Activated CD4-positive, CD25-positive, alpha-beta regulatory T cell treated with anti-CD3 and anti-CD28 coated beads, Interleukin-2, amount 50 U/mL, for 24 hours (primary cell): ENCODE measurements around the gene SLC52A3.

Experiments used
- ATAC-seq, 2 donors: fragments of 150-1000 bp; cut with Tn5 transposase; one replicate each; pipeline ENCODE4 v1.10.0; 2021; ENCODE audit warnings: mild to moderate bottlenecking in 1 of 2, moderate library complexity in 1 of 2

Gene SLC52A3

DNA sequence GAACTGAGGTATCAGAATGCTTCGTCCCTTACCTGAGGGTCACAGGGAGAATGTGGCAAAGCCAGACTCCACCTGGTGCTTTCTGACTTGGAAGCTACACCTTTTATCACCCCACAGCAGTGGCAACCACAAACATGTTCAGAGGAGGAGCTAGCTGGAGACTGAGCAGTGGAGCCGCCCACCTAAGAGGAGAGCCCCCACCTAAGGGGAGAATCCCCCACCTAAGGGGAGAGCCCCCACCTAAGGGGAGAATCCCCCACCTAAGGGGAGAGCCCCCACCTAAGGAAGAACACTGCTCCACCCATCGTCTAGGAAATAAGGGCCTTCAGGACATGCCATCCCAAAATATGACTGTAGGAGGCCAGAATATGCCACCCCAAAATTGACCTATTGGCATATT lies 4.0 kb downstream of the SLC52A3 start:
- ATAC-seq = no peak

DNA sequence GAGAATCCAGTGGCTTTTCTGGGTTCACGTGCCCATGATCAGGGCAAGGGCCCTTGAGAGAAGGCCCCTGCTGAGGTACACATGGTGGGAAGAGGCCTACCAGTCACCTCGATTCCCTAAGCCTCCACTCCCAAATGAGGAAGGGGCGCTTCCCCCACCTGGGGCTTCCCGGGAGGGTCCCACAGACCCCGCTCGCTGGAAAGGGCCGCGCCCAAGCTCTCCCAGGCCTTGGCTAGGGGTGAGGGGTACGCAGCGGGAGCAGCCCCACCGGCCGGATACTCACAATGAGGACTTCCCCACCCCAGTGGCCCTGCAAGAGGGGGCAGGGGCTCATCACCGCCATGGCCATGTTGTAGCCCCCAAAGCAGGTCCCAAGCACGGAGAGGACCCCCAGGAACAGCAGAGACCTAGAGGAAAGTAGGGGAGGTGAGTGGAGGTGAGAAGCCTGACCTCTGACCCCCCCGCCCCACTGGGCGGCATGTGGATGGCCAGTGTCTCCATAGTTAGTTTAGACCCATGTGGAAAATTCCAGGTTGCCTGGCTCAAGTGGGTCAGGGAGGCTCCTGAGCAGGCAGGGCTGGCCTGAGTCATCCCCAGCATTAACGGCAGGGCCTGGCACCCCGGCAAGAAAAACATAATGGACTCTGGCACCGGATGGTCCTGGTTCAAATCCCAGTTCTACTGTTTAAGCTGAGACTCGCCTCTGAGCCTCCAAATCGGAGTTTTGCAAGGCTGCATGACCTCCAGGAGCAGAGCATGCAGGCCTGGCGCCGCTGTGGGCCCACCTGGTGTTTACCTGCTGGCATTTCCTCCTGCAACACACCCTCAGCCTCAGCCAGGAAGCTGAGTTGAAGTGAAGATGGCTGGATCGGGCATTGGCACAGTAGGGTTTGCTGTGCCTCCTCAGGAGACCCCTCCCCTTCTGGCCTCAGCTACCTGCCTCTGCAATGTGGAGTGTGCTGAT lies 6.6 kb downstream of the SLC52A3 start:
- ATAC-seq = no peak

- no peak for ATAC-seq
Observed at GRCh38 chr20:760751-761417, 7.4 kb downstream of the SLC52A3 start.

DNA sequence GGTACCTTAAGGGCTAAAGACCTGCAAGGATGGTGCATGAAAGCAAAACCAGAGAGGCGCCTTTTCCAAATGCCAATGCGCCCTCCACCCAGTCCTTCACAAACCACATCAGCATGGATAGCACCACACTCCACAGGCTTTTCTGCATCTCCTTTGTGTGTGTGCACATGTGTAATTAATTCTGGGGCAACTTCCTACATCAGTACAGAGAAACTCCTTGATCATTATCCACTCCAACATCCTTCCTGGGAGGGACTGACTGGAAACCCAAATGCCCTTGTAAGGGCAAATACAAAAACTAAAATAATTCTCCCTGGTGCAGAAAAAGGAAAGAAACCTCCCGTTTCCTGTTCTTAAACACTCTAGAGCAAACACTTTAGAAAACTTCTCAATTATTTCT lies 10.8 kb downstream of the SLC52A3 start:
- no peak for ATAC-seq

DNA sequence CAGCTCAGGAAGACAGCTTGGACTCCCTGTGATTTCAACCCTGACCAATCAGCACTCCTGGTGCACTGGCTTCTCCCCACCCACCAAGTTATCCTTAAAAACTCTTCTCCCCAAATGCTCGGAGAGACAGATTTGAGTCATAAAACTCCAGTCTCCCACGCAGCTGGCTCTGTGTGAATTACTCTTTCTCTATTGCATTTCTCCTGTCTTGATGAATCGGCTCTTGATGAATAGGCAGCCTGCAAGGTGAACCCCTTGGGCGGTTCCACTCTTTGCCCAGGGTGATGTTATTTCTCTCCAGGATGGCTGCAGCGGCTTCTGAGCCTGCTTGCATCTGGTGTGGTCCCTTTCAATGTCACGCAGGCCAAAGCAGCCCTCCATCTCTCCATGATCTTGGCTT lies 12.4 kb downstream of the SLC52A3 start:
- no peak for ATAC-seq

GRCh38 chr20:754904-755303 lies 13.4 kb downstream of the SLC52A3 start:
- ATAC-seq = no peak

DNA sequence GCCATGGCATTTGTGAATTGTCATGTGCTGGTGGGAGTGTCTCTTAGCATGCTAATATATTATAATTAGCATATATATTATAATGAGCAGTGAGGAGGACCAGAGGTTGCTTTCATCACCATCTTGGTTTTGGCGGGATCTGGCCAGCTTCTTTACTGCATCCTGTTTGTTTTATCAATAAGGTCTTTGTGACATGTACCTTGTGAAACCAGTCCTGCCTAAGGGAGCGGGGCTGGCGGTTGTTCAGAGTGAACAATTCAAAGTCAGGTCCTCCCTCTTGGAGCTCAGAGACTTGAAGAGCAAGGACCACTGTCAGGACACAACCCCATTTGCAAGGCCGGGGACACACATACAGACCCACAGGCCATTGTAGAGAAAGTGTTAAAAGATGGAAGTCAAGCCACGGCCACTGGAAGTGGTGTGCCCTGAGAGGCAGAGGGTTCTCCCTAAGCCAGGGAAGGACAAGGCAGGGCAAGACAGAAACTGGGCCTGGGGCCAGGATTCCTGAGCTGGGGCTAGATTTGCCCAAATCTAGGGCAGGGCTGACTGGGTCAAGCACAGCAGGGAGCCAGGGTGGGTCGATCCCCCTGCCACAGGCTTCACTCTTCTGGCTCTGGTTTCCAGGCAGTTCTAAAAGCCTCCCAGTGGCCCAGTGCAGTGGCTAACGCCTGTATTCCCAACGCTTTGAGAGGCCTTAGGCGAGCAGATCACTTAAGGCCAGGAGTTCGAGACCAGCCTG lies 14.2 kb downstream of the SLC52A3 start:
- no peak for ATAC-seq

GRCh38 chr20:753136-753535 lies 15.2 kb downstream of the SLC52A3 start:
- ATAC-seq = no peak

- no peak for ATAC-seq
Observed at GRCh38 chr20:752291-752690, 16.0 kb downstream of the SLC52A3 start.

GRCh38 chr20:751761-752160 lies 16.5 kb downstream of the SLC52A3 start:
- ATAC-seq = no peak

DNA sequence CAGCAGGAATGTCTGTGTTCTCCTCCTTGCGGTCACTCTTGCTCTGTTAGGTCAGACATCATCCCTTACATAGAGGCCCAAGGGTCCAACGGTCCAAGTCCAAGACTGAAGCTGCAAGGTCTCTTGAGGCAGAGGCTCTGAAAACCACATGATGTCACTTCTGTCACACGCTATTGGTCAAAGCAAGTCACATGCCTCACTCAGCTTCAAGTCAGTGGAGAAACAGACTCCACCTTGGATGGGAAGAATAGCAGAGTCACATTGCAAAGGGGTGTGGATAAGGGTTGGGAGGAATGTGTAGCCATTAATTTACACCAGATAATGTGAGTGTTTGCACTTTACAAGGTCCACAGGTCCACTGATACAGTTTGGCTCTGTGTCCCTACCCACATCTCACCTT lies 17.5 kb downstream of the SLC52A3 start:
- ATAC-seq = no peak

GRCh38 chr20:745683-746301 lies 22.5 kb downstream of the SLC52A3 start:
- no peak for ATAC-seq

GRCh38 chr20:742156-742555 lies 26.1 kb downstream of the SLC52A3 start:
- ATAC-seq = no peak

DNA sequence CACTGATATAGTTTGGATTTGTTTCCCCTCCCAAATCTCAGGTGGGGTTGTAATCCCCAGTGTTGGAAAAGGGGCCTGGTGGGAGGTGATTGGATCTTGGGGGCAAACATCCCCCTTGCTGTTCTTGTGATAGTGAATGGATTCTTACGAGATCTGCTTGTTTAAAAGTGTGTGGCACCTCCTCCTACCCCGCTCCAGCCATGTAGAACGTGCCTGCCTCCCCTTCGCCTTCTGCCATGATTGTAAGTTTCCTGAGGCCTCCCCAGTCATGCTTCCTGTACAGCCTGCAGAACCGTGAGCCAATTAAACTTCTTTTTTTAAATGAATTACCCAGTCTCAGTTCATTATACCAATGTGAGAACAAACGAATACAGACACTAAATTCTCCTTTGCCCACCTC lies 26.7 kb downstream of the SLC52A3 start:
- ATAC-seq = no peak

DNA sequence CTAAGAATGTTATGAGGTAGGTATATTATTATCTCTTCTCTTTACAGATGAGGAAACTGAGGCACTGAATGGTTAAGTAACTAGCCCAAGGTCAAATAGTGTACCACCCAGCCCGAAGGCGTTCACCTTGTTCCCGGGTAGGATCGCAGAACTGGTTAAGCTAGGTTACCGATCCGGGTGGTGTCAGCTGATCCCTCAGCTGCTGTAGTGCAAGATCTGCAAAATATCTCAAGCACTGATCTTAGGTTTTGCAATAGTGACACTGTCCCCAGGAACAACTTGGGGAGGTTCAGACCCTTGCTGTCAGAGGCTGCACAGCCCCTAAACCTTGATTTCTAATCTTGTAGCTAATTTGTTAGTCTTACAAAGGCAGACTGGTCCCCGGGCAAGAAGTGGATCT lies 28.1 kb downstream of the SLC52A3 start:
- no peak for ATAC-seq

- ATAC-seq = no peak
Observed at GRCh38 chr20:739736-740135, 28.6 kb downstream of the SLC52A3 start.

DNA sequence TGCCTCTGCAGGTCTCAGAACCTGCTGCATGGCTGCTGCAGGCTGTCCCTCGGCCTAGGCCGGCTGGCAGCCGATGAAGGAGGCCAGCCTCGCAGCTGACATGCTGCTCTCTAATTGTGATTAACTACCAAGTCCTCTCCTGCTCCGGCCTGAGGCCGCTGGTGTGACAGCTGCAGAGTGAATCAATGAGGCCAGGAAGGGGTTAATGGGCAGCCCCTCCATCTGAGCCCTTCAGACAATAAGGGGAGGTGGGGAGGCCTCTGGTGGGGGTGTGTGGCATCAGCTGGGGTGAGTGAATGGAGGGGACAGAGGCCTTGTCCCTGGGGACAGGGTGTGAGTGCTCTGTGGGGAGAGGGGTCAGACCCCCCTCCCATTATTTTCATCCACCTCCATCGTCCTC lies 34.4 kb downstream of the SLC52A3 start:
- ATAC-seq = no peak

GRCh38 chr20:732727-733126 lies 35.6 kb downstream of the SLC52A3 start:
- no peak for ATAC-seq

GRCh38 chr20:731891-732560 lies 36.3 kb downstream of the SLC52A3 start:
- ATAC-seq = no peak

DNA sequence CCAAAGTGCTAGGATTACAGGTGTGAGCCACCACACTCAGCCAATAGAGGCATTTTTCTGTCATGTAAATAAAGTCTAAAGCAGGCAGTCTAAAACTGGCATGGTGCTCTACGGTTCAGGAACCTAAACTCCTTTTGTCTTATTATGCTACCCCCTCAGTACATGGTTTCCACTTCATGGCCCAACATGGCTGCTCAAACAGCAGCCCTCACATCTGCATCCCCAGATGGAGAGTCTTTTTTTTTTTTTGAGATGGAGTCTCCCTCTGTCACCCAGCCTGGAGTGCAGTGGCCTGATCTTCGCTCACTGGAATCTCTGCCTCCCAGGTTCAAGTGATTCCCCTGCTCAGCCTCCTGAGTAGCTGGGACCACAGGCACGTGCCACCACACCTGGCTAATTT lies 38.3 kb downstream of the SLC52A3 start:
- ATAC-seq = no peak

- ATAC-seq = peak; percentile 60 to 63
Observed at GRCh38 chr20:728256-728944, 39.9 kb downstream of the SLC52A3 start.

DNA sequence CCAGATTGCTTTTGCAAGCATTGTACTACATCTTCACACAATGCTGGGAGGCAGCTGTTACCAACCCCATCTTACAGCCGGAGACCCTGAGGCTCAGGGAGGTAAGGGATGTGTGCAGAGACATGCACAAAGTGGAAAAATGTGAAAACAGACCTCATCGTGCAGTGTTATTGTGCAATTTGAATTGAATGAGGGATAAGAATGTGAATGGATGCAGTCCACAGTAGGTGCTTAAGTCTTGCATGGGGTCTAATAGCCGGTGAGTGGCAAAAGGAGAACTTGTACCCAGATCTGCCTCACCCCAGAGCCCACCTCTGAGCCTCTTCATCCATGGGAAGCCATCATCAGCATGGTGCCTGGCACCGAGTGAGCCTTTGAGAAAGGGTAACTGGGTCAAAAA lies 42.1 kb downstream of the SLC52A3 start:
- no peak for ATAC-seq
